CD4-positive, alpha-beta T cell treated with Interleukin-10 for 1 hour (primary cell): Measurements from ENCODE around the gene FUZ.

Experiments used
- DNase-seq: peaks from one replicate; pipeline ENCODE4 v3.0.0-alpha.2; 2020

FUZ gene

DNA sequence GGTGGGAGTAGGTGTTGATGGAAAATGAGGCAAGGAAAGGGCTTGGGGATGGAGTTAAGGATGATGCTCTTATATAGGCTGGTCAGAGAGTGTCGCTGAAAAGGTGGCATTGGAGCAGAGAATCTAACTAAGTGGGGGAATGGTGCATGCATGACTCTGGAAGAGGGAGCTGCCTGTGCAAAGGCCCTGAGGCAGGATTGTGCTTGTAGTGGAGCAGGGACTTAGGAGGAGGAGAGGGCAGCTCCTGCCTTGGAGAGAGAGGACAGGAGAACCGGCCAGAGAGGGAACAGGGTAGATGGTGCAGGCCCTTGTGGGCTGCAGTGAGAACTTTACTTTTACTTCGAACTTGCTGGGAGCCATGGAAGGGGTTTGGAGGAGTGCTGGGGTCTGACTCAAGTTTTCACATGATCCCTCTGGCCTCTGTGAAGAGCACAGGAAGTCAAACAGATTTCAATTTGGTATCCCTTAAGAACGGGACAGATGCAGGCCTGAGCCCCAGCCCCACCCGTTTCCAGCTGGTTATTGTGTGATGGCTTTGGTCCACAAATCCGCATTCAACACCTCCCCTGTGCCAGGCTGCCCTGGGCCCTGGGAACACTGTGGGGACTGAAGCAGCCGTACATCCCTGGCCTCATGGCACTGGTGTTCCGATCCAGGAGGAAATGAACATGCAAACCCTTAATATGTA lies 39.3 kb downstream of the FUZ start:
- DNase-seq: no peak

DNA sequence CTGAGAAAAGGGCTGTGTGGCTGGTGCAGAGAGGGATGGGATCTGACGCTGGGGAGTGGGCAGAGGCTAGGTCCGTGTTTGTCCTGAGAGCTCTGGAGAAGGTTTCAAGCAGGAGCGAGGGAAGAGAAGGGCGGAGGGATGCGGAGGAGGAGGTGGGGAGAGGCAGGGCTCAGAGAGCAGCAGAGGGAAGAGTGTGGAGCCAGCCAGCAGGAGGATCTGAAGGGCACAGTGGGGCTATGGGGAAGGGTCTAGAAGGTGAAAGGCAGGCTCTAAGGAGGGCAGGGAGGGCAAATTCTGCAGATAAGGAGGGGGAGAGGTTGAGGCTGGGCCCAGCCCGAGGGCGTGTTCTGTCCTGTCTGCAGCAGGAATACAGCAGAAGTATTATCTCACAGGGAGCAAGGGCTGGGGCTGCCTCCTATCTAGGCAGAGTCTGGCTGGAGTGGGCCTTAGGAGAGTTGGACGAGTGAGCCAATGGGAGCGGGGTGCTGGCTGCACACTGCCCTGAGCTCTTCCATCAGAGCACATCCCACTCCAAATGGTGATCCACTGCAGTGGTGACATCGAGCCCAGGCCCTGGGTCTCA lies 40.2 kb downstream of the FUZ start:
- DNase-seq: no peak

DNA sequence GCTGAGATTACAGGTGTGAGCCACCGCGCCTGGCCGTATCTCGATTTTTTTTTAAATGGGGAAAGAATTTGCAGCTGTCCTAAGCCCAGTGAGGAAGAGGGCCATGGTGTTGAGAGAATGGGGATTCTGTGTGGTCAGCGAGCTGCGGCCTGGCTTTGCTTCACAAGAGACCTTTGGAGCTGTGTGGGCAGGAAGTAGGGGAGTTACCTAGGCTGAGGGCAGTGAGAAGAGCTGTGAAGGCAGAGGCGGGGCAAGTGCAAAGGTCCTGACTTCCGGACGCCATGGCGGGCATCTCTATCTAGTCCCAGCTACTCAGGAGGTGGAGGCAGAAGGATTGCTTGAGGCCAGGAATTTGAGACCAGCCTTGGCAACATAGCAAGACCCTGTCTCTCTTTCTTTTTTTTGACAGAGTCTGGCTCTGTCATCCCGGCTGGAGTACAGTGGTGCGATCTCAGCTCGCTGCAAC lies 41.4 kb downstream of the FUZ start:
- peak; percentile 5 for DNase-seq

DNA sequence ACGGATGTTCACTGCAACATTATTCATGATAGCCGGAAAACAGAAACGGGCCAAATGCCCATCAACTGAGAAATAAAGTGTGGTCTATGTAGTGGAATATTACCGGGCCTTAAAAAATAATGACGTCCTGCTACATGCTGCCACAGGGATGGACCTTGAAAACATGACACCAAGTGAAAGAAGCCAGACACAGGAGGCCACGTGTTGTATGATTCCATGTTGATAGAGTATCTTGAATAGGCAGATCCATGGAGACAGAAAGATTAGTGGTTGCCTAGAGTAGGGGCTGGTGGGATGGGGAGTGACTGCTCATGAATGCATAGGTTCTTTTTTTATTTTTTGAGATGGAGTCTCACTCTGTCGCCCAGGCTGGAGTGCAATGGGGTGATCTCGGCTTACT lies 42.6 kb downstream of the FUZ start:
- no peak for DNase-seq

DNA sequence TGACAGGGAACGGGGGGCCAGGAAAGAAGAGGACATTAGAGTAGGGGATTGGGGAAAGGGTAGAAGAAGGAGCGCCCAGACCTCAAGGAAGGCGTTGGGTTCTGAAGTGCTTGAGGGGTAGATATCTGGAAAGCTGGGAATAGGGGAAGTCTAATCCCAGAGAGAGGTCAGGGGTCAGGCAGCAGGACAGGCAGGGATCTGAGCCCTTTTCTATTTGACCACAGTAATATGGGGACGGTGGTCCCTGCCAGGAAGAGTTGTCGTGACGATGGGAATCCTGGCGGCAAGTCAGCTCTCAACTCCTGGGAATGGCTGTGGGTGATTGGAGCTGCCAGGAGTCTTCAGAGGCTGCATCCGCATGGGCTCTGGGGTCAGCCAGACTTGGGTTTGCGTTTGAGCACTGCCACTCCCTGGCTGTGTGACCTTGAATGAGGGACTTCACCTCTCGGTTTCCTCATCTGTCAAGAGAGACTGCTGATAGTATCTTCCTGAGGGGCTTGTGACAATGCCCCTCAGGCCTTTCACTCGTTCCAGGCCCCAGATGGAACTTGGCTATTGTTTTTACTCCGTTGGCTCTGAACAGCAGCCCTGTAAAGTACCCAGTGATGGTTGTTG lies 45.0 kb downstream of the FUZ start:
- no peak for DNase-seq

DNA sequence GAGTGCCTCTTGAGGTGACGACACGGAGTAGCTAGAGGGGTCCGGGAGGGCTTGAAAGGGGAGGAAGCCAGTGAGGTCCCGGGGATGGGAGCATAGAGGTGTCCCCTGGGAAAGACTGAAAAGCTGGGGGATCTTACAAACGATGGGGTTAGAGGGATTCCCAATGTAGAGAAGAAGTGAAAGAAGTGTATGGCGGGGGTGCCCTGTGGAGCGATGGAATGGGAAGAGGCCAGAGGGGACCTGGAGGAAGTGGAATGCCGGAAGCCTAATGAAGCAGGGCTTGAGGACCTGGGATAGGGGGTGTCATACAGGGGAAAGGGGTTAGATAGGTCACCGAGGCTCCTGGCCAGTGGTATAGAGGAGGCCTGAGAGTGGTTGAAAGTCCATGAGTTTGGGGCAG lies 45.7 kb downstream of the FUZ start:
- DNase-seq: no peak

DNA sequence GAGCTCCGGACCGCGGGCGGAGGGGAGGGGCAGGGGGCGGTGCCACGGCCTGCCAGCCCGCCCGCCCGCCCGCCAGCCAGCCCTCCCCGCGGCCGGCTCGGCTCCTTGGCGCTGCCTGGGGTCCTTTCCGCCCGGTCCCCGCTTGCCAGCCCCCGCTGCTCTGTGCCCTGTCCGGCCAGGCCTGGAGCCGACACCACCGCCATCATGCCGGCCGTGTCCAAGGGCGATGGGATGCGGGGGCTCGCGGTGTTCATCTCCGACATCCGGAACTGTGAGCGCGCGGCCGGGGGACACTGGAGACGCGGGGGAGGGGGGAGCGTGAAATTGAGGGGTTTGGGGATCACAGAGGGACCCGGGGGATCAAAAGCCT lies 46.2 kb downstream of the FUZ start, which contains the start of gene AP2A1:
Gene AP2A1, plus strand, starts transcription at position 72 of the 370 bp plus-strand sequence. Its CDS starts 133 bp downstream, at position 205.
- DNase-seq: no peak

DNA sequence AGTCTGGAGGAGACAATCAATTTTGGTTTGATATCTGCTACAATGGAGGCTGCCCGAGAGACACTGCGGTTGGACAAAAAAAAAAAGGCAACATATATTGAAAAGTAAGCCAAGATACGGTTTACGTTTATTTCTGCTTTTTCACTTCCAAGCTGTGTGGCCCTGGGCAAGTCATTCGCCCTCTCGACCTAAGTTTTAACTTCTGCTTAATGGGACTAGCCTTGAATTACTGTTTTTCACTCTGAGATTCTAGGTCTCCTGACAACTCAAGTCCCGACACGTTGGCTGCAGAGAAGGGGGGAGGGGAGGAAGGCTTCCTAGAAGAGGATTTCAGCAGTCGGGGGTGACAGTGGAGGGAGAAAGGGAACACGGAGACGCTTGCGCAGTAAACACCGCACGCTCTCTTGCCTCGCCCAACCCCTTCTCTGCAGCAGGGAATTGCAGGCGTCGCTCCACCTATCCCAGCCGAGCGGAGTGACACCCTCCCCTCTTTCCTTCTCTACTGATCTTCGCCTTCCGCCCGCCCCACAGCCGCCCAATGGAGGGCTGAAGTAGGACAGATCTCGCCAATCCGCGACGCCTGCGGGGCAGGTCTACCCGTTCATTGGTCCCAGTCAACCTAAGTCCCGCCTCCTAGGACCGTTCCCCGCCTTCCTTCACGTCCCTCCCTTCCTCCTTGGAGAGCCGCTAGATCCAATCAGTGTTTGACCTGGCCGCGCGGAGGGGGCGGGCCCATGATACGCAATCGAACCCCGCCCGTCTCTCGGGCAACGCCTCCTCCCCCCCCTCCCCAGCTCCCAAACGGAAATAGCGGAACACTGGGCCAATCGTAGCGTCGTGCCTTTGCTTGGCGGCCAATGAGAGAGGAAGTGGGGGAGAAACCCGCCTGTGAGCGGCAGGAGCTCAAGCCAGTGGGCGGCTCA lies 46.8 kb downstream of the FUZ start:
- DNase-seq: peak; percentile 100

DNA sequence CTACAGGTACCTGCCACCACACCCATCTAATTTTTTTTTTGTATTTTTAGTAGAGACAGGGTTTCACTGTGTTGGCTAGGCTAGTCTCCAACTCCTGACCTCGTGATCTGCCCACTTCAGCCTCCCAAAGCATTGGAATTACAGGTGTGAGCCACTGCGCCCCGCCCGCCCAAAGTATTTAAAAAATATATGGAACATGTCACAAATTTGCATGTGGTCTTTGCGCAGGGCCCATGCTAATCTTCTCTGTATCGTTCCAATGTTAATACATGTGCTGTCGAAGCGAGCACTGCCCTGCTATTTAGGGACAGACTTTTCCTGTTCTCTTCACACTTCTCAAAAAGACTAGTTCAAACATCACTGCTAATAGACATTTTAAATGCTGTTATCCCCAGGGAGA lies 48.8 kb downstream of the FUZ start:
- no peak for DNase-seq

DNA sequence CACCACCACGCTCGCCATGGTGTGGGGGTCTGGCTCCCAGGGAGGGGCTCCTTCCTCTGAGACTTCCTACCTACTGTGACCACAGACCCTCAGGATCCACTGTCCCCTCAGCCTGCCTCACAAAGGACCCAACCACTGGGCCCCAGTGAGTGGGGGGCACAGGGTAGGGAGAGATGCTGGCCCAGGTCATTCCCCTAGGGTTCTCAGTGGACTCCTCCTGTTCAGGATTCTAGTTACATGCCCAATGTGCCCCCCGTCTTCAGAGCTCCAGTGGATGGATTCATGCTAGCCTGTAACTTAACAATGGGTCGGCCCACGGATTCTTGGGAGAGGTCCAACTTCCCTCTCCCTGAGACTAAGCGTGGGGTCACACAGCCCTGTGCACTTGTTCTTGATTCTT lies 49.9 kb downstream of the FUZ start, which contains the start of gene TSKS:
Gene TSKS, minus strand, starts transcription at position 77 of the 400 bp plus-strand sequence. Its CDS starts 59 bp downstream, at position 18.
- DNase-seq: no peak

DNA sequence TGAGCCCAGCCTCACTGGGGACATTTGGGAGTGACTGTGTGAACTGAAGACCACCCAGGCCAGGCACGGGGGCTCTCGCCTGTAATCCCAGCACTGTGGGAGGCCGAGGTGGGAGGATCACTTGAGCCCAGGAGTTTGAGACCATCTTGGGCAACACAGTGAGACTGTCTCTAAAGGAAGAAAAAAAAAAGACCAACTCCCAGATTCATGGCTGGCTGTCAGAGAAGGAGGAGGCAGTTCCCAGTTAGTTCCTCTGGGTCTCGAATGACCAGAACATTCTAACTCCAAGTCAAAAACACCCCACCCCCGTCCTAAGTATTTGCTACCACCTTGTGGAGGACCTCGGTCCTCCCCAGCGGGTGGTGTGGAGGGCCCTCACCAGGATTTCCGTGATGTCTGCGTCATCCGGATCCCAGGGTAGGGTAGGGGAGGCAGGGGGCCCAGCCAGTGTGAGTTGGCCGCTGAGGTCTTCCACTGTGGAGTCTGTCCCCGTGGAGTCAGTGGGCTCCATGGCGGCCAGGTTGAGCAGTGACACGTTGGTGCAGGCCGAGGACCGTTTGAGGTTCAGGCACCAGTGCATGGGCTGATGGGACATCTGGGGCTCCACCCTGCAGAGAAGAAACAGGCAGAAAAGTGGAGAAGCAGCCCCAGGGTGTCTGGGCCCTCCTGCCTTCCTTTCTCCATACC lies 51.3 kb downstream of the FUZ start:
- no peak for DNase-seq

DNA sequence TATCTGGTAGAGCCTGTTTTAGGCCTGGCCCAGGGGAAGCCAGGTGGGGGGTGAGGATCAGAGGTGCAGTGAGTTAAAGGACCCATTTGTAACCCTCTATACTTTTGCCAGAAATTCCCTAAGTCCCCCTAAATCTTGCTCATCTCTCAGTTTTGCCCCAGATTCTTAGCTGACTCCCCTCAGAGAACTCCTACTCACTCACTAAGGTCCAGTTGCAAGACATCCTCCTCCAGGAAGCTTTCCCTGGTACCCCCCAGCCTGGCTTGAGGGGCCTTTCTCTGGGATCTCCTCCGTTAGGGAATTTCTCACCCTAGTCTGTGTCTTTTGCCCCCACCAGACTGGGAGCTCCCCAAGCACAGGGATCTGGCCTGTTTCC lies 51.9 kb downstream of the FUZ start:
- no peak for DNase-seq

DNA sequence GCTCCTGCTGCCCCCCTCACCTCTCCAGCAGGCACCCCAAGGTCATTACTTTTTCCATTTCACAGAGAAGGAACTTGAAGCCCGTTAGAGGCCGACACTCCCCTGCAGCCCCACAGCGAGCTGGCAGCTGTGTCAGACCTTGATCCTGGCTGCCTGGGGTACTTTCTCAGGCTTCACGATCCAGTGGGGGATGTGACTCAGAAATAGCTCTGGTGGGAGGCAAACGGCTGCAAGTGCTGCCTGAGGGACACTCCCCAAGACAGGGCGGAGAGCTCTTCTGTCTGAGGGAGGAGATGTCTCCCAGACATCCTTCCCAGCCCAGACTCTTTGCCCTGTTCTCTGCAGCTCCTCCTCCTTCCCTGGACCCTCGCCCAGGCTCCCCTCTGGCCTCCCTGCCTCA lies 54.8 kb downstream of the FUZ start:
- no peak for DNase-seq
